HG02798 (cell line): Measurements from ENCODE around the gene GRHPR.
A peak's percentile ranks its signal among the peaks of the same experiment; 100 is the strongest.
"Not testable (repeated sequence)": the region's sequence is repeated elsewhere in the genome, so short reads cannot be mapped to it uniquely, and the experiment has no call there.

Source experiments
- ATAC-seq: cut with Tn5 transposase; IDR thresholded peaks from one replicate; pipeline ENCODE4 v1.9.1; 2021; ENCODE audit warnings: mild to moderate bottlenecking; ENCODE audit not compliant: unreplicated experiment, poor library complexity

Gene GRHPR

DNA sequence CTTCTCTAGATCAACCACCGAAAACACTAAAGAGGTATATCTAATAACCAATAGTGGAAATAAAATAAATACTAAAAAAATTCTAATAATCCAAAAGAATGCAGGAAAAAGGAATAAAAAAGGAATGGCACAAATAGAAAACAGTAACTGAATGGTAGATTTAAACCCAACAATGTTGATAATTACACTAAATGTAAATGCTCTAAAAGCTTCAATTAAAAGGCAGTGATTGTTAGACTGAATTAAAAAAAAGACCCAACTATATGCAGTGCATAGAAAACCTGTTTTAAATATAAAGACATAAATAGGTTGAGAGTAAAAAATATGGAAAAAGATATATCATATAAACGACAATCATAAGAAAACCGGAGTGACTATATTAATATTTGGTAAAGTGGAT lies 51.9 kb downstream of the GRHPR start:
- ATAC-seq: no peak

DNA sequence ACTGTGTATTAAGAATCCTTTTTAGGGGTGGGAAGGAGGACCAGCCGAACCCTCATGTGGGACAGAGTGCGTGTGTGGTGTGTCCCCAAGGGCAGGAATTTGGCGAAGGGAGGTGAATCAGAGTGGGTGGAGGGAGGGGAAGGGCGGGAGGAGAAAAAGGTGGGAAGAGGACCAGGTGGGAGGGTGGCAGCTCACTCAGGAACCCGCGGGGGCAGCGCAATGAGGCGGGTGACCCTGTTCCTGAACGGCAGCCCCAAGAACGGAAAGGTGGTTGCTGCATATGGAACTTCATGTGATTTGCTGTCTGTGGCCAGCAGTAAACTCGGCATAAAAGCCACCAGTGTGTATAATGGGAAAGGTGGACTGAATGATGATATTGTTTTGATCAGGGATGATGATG lies 54.4 kb downstream of the GRHPR start:
- no peak for ATAC-seq

DNA sequence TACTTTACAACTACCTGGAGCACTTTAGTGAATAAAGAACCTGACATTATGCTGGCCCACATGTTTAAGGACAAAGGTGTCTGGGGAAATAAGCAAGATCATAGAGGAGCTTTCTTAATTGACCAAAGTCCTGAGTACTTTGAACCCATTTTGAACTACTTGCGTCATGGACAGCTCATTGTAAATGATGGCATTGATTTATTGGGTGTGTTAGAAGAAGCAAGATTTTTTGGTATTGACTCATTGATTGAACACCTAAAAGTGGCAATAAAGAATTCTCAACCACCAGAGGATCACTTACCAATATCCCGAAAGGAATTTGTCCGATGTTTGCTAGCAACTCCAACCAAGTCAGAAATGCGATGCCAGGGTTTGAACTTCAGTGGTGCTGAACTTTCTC lies 54.9 kb downstream of the GRHPR start:
- not testable (repeated sequence) for ATAC-seq

DNA sequence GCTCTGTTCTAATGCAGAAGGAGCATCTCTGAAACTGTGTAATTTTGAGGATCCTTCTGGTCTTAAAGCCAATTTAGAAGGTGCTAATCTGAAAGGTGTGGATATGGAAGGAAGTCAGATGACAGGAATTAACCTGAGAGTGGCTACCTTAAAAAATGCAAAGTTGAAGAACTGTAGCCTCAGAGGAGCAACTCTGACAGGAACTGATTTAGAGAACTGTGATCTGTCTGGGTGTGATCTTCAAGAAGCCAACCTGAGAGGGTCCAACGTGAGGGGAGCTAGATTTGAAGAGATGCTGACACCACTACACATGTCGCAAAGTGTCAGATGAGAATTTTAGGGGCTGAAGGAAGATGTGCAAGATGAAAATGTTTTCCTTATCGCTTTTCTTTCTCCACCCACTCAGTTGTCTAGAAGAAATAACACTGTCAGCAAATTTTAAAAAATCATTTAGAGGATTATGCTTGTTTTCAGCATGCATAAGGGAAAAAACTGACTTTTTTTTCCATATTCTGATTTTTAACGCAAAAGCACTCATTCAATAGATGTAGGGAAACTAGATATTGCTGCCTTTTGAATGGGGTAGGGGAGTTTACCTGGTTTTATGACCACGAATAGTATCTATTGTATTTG lies 55.6 kb downstream of the GRHPR start:
- not testable (repeated sequence) for ATAC-seq

DNA sequence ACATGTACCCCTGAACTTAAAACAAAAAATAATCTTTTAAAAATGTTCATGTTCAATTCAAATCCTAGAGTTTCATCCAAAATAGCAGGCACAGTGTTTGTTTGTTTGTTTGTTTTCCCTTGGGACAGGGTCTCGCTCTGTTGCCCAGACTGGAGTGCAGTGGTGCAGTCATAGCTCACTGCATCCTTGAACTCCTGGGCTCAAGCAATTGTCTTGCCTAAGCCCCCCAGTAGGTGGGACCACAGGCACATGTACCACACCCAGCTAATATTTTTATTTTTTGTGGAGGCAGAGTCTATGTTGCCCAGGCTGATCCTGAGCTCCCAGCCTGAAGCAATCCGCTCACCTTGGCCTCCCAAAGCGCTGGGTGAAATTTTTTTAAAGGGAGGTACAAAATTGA lies 58.3 kb downstream of the GRHPR start:
- ATAC-seq: no peak

DNA sequence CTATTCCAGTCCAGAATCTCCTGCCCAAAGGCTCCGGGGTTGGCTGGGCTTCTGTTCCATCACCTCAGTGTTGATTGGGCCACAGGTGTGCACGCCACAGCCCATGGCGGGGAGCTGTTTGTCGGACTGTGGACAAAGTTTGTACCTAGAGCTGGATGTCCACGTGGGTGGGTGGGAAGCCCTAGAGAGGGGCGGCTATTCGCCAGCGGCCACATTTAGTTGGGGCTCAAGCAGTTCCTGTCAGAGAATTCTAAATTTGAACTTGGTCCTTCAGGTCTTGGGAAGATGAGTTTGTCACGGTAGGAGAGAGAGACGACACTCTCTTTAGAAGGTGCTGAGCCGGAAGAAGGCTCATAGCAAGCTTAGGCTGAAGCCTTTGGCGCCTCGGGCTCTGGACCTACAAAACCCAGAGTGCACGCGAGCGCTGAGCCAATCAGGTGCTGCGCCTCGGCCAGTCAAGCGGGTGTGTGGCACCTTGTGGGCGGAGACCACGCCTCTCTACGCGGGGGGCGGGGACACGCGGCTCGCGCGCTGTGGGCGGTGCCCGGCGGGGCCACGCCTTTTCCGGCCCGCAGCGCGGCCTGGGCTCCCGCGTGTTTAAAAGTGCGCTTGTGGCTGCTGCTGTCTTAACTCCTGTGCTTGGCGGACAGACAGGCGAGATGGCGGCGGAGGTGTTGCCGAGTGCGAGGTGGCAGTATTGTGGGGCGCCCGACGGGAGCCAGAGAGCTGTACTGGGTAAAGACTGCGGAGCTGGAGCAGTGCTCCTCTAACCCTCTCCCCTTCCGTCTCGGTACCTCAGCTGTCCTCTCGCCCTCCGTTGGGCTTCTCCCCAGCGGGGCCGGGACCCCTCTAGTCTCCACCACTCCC lies 63.1 kb downstream of the GRHPR start, which contains the start of gene POLR1E:
Gene POLR1E (plus strand): TSS at position 560 of the 867 bp plus-strand sequence. CDS start 100 bp downstream, at position 660.
- ATAC-seq: peak; percentile 97

DNA sequence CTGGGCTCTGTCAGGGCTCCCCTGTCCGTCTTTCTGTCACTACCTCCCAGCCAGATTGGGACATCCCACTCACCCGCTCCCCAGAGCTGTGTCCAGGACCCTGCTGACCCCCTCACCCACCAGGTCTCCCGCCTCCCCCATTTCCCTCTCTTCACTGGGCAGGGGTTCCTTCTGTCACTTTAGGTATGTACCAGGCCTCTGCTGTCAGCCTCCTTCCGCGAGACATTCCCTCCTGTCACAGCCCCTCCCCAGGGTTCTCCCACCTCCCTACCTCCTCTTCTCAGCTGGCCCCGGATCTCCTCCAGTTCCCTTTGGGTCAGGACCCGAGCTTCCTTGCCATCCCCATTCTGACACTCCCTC lies 63.7 kb downstream of the GRHPR start:
- no peak for ATAC-seq
